HG02798 (cell line): Measurements from ENCODE around the gene ZMIZ1.

ENCODE experiments used
- ATAC-seq: cut with Tn5 transposase; IDR thresholded peaks from one replicate; pipeline ENCODE4 v1.9.1; 2021; ENCODE audit warnings: mild to moderate bottlenecking; ENCODE audit not compliant: unreplicated experiment, poor library complexity

ZMIZ1 gene

GRCh38 chr10:79049931-79050895, 18.6 kb upstream of the ZMIZ1 start:
- no peak for ATAC-seq

DNA sequence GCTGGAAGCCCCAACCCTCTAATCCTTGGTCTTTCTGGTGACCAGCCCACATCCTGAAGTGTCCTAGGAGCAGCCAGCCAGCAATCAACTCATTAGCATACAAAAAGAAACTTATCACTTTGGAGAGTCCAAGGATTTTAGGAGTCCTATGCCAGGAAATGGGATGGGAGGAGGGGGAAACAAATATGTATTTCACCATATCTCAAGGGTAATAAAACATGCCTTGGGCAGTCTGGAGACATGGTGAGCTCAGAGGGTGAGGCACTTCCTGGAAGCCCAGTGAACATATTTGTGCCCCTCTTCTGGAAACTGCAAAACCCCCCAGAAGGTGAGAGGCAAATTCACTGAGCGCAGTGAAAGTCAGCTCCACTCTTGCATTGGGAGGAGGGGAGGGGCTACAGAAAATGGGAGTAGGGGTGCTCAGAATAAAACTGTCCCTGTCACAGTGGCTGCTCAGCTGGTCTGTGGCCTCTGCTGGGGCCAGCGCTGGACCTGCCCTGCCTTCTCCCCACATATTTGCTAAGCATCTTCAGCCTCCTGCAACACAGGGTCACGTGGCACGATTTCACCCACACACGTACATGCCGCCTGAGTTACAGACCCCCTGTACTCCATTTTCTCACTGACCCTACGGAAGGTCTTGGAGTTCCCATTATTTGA, 17.7 kb upstream of the ZMIZ1 start:
- ATAC-seq, result no peak

DNA sequence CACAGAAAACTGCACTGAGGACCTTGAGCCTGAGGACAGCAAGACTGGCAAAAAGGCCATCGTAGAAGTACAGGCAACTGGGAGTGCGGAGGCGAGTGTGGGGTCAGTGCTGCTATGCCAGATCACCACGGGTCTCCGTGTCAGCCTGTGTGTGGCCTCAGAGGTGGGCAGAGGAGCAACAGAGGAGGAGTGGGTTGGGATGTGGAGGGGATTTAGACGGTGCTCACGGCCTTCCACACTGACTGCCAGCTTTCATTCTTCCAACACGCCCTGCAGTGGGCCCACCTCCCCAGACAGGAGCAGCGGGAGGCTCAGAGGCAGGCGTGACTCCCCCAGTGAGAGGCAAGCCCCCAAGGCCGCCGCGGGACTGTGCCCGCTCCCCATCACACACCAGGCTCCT, 17.0 kb upstream of the ZMIZ1 start:
- ATAC-seq, result no peak

DNA sequence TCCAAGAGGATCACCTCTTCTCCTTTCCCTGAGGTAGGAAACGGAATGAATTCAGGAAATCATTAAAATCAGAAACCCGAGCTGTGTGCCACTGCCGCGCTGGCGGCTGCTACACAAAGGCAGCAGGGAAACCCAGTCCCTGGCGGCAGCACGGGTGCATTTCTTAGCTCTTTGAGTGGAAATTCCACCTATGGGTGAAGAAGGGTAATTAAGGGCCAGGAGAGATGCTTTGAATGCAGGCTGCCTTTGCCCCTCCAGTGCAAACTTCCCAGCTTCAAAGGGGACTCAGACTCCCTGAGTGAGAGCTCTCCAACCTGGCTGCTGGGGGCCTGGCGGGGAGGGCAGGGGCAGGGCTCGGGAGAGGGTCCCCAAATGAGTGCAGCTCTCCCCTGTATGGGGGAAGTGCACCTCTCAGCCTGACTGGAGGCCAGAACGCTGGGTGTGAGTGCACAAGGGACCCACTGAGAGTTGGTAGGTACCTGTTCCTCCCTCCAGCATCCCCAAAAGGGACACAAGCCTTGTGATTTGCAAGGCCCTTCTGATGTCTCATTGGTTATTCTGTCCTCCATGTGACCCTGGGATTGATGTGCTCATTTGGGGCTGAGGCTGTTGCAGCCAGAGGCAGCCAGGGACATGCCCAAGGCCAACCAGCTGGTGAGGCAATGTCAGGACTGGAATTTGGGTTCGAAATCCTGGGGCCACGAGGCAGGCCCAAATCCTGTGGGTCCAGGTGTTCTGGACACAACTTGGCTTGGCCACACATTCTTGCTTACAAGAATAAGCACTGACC, 16.3 kb upstream of the ZMIZ1 start:
- ATAC-seq, result no peak

DNA sequence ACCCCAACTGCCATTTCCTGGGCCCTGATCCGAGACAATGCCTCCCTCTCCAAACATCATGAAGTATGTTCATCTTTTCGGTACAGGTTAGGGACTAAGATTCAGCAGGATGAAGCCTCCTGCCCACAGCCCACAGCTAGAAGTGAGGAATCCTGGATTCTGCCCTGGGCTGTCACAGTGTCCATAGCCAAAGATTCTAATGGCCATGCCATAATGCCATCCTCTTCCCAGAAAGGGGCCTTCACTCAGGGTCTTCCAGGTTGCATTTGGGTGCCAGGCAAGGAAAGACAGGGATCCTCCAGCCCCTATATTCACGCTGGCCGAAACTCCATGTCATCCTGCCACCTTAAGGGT, 15.7 kb upstream of the ZMIZ1 start:
- no peak for ATAC-seq

DNA sequence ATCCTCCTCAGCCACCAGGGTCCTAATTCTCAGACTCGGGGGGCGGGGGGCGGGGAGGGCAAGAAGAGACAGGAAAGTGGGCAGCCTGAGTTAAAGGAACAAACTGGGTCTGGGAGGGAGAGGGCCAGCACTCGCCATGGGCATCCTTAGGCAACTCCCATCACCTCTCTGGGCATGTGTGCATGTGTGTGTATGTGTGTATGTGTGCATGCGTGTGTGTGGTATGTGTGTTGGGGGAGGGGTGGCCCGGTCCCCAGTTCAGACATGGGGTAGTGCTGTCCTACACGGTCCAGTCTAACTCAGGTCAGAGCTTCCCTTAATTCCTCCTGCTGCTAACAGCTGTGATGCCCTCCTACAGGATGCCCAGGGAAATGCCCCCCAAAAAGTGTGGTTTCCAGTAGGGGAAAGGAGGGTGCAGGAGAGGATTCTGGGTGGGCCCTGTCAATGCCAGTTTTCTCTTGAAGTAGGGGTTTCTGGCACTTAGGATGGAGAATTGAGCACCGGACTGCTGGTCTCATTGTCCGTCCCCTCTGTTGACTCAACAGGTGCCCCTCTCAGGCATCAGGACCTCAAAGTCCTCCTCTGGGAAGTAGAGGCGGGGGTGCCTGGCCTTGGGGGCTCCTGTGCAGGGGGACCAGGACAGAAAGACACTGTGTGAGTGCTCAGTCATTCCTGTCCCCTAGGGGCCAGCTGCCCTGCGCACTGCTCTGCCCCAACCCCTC, 15.1 kb upstream of the ZMIZ1 start:
- ATAC-seq, result no peak

DNA sequence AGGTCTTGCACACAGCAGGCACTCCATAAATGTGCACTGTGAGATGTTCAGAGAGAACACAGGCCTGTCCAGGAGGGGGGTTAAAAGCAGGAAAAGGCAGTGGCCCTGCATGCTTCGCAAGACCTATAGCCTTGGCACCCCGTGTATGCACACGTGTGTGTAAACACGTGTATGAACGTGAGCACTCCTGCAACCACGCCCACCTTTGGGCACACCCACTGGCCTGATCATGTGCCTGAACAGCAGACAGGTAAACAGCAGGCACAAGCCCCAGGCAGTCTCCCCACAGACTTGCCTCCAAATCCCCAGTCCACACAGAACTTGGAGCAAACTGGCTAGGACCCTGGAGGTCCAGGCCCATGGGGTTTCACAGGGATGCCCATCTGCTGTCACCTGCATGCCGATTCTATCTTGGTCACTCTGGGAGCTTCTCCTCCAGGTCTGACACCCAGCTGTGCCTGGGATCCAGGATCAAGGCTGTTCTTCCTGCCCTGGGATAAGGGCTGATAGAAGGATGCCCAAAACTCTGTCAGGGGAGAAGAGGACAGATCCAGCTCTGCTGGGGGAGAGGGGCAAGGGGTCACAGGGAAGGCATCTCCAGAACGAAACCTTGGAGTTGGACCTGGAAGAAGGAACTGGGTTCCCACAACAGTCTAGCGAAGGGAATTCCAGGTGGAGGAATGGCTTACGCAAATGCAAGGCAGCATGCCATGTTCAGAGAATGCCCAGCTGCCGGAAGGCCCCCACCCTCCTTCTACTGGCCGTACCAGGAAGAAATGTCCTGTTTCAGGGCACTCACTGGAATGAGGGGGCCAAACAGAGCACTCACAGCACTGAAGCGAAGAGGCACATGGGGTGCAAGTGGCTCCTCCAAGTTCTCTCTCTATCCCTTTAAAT, 14.3 kb upstream of the ZMIZ1 start:
- ATAC-seq, result no peak

DNA sequence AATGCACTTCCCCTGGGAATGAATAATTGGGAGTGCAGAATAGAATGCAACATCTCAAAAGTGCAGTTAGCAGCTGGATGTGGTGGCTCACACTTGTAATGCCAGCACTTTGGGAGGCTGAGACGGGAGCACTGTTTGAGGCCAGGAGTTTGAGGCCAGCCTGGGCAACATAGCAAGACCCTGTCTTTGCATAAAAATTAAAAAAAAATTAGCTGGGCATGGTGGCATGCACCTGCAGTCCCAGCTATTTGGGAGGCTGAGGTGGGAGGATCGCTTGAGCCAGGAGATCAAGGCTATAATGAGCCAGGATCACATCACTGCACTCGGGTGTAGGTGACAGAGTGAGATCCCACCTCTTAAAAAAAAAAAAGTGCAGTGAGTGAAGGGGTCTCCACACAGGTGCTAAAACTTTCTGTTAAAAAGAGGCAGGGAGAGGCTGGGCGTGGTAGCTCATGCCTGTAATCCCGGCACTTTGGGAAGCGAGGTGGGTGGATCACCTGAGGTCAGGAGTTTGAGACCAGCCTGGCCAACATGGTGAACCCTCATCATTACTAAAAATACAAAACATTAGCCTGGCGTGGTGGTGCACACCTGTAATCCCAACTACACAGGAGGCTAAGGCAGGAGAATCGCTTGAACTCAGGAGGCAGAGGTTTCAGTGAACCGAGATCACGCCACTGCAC, 13.5 kb upstream of the ZMIZ1 start:
- ATAC-seq, result no peak

- ATAC-seq, result no peak
These were observed 12.9 kb upstream of the ZMIZ1 start for GRCh38 chr10:79055892-79056291.

DNA sequence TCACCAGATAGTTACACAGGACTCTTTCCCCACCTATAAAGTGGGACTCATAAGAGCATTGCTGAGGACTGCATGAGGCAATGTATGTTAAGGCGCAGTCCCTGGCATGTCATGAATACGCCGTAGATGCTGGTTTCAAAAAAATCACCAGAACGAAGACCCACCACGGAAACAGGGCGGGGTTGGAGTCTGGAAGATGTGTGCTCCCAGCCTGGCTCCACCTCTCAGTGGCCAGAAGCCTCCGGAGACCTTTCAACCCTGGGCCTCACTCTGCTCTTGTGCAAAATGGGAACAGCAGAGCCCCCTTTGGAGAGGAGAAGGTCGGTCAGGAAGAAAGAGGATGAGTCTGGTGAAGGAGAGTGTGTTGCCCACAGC, 12.4 kb upstream of the ZMIZ1 start:
- no peak for ATAC-seq

DNA sequence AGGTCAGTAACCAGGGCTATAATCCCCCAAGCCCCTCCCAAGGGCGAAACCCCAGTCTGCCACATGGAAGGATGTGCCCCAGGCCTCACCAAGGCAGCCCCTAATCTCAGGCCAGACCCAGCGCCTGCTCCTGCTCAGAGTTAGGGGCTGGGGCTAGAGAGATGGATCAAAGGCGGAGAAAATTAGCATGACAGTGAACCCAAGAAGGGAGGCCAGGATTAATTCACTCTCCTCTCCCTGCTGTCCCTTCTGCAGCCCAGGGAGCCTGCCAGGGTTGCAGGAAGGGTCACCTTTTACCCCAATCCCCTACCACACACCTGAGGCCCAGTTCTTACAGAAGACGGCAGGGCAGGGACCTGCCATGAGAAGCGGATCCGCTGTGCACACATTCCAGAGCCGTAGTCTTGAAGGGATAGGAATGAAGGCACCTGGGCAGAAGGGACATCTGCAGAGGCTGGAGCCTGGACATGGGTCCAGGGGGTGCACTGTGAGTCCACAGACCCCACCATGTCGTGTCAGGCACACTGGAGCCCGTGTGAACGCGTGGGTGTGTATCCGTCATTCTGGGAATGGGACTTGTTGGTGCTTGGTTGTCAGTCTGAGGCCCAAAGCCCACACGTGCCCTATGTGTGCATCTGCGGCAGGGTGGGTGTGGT, 11.9 kb upstream of the ZMIZ1 start:
- ATAC-seq, result no peak

- ATAC-seq, result no peak
These were observed 11.1 kb upstream of the ZMIZ1 start for GRCh38 chr10:79057481-79058275.

DNA sequence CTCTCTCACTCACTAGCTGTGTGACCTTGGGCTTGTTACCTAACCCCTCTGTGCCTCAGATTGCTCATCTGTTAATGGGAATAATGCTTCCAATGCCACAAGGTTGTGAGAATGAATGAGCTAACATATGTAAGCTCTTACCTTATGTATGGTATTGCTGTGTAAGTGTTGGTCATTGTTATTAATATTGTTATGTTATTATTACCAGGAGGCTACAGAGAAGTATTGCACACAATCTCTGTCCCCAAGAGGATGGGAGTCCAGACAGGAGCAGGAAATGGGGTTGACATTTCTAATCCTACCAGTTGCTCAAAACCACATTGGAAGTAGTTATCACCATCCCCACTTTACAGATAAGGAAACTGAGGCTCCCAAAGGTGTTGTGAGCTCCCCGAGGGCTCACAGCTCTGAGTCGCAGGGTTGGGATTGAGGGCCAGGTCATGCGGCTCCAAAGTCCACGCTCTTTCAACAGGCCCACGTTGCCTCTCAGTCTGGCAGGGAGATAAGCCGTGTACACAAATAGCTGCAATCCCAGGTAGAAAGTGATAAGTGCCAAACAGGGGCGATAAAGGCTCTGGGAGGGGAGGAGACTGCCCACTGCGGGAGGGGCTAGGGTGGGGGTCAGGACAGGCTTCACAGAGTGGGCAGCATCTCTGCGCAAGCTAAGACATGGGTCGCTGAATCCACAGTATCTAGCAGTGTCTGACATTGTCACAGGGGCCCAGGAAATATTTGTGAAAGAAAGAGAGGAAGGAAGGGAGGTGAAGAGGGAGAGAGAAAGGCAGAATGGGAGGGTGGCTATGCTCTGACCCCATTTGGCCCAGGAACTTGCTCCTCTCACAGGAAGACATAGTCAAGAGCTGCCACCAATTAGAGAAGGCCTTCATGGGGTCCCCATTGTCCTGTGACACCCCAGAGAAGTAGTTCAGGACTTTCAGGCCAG, 9.6 kb upstream of the ZMIZ1 start:
- ATAC-seq, result no peak

DNA sequence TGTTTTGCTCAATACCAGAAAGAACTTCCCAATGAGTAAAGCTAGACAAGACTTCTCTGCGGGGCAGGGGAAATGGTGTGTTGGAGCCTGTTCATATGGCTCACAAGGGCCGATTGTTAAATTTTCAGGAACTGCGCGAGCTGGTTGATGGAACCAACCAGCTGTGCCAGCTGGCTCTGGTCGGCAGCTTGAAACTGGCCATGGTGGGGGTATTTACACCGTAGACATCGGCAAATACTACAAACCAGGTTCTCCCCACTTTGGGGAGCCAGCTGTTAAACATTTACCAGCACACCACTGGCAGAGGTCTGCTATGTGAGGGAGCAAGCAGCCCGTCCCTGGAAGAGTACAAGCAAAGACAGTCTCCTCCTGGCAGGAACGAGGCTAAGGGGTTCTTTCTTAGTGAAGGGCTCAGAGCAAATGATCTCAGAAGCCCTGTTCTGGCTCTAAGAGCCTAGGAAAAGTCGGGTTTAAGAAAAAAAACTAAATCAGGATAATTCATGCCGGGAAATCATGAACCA, 8.8 kb upstream of the ZMIZ1 start:
- ATAC-seq, result no peak

GRCh38 chr10:79060641-79061255, 8.0 kb upstream of the ZMIZ1 start:
- ATAC-seq, result no peak
